Astrocyte (in vitro differentiated cells and primary cell): ENCODE measurements around the gene ZSWIM8. TPM values are rescaled to one million over a fixed set of nuclear protein-coding genes. Genes with fewer than 3 reads are reported as not detected.

ENCODE experiments used
- DNase-seq: peaks from one replicate; pipeline ENCODE4 v3.0.0-alpha.2; 2010; ENCODE audit warnings: low read depth
- FAIRE-seq: peaks from 2 replicates; lab custom pipeline; 2011; peaks lifted over from hg19 to GRCh38; lab: Jason Lieb, UNC
- H2AFZ ChIP-seq: 2 replicates; pipeline ENCODE4 v1.6.0; 2012; ENCODE audit warnings: low read depth, low read length, inconsistent platforms
- H3K27ac ChIP-seq: 2 replicates; pipeline ENCODE4 v1.5.1; 2011; ENCODE audit warnings: low read depth, low read length, inconsistent platforms
- H3K27me3 ChIP-seq: 2 replicates; pipeline ENCODE4 v1.6.0; 2011; ENCODE audit warnings: low read length, inconsistent platforms; ENCODE audit not compliant: insufficient read depth
- H3K36me3 ChIP-seq: 2 replicates; pipeline ENCODE4 v1.5.1; 2011; ENCODE audit warnings: low read length, inconsistent platforms; ENCODE audit not compliant: insufficient read depth
- H3K4me1 ChIP-seq: 2 replicates; pipeline ENCODE4 v1.5.1; 2011; ENCODE audit warnings: low read length, inconsistent platforms; ENCODE audit not compliant: insufficient read depth
- H3K4me2 ChIP-seq: 2 replicates; pipeline ENCODE4 v1.6.0; 2012; ENCODE audit warnings: low read length, inconsistent platforms
- H3K4me3 ChIP-seq: 2 replicates; pipeline ENCODE4 v1.5.1; 2011; ENCODE audit warnings: low read depth, mild to moderate bottlenecking, low read length, inconsistent platforms; ENCODE audit not compliant: insufficient read depth
- H3K79me2 ChIP-seq: 2 replicates; pipeline ENCODE4 v1.6.0; 2012; ENCODE audit warnings: mild to moderate bottlenecking, low read length, inconsistent platforms; ENCODE audit not compliant: insufficient read depth
- H3K9ac ChIP-seq: 2 replicates; pipeline ENCODE4 v1.6.0; 2012; ENCODE audit warnings: mild to moderate bottlenecking, low read length, inconsistent platforms
- H3K9me3 ChIP-seq: 2 replicates; pipeline ENCODE4 v1.5.1; 2012; ENCODE audit warnings: low read depth, mild to moderate bottlenecking, low read length, inconsistent platforms; ENCODE audit not compliant: insufficient read depth
- H4K20me1 ChIP-seq: 2 replicates; pipeline ENCODE4 v1.6.0; 2012; ENCODE audit warnings: low read length, inconsistent platforms; ENCODE audit not compliant: insufficient read depth
- H3K27ac Mint-ChIP-seq: one replicate; pipeline ENCODE4 v1.8.0; 2021; ENCODE audit warnings: mild to moderate bottlenecking, mixed read lengths; ENCODE audit not compliant: unreplicated experiment
- H3K27me3 Mint-ChIP-seq: one replicate; pipeline ENCODE4 v1.8.0; 2021; ENCODE audit warnings: low read depth, mixed read lengths; ENCODE audit not compliant: unreplicated experiment
- H3K36me3 Mint-ChIP-seq: one replicate; pipeline ENCODE4 v1.8.0; 2021; ENCODE audit warnings: low read depth, mixed read lengths; ENCODE audit not compliant: unreplicated experiment
- H3K4me1 Mint-ChIP-seq: one replicate; pipeline ENCODE4 v1.8.0; 2021; ENCODE audit warnings: low read depth, mixed read lengths; ENCODE audit not compliant: unreplicated experiment
- H3K4me3 Mint-ChIP-seq: one replicate; pipeline ENCODE4 v1.8.0; 2021; ENCODE audit warnings: mild to moderate bottlenecking, moderate library complexity, mixed read lengths; ENCODE audit not compliant: unreplicated experiment
- H3K9me3 Mint-ChIP-seq: one replicate; pipeline ENCODE4 v1.8.0; 2021; ENCODE audit warnings: mild to moderate bottlenecking, mixed read lengths; ENCODE audit not compliant: unreplicated experiment
- EZH2 ChIP-seq: IDR thresholded peaks from 2 replicates; pipeline ENCODE4 v1.6.1; 2012; ENCODE audit warnings: mild to moderate bottlenecking, low read length, inconsistent platforms; ENCODE audit not compliant: insufficient read depth
- total RNA-seq: library from RNA; stranded (reverse); gene quantifications from 2 replicates; pipeline ENCODE4 v1.2.1, GENCODE V29; 2021
- TF ChIP-seq, protein P1 (sequence below): IDR thresholded peaks from 2 replicates; pipeline ENCODE4 v1.5.1; 2011; ENCODE audit warnings: low read depth, mild to moderate bottlenecking, inconsistent platforms, low read length, moderate library complexity; ENCODE audit not compliant: insufficient read depth

The ZSWIM8 gene
- total RNA-seq, 1 donor from 2014 or later: 70.2 TPM

DNA sequence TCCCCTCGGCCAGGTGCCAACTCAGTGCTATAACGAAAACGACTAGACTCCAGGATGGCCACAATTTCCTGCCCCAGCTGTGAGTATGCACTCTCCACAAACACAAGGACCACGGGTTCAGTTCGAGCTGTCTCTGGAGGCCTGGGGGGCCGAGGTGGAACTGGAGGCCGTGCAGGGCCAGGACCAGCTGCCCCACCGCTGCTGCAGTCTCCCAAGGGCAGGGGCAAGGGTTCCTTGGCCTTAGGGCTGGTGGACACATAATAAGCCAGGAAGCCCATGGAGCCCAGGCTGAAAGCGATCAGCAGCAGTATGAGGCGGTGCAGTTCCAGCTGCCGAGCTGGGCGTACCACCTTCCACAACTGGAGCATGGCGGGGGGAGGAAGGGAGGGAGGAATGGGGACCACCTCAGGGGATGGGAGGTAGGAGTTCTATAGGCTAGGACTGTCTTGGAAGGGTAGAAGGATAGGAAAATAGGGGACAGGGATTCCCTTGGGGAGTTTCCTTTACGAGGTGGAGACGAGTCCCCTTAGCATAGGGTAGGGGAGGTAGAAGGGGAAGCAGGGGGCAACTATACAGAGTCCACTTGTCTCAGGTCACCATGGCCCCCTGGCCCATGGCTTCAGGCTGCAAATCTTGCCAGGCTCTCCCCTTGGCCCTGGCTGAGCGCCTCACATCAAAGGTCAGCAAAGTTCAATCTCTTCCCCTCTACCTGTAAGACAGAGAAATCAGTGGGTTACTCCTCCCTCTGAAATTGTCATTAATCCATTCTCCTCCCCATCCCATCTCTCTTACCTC is 22.8 kb downstream of the ZSWIM8 start:
- Mint-ChIP-seq H3K27me3 (no peaks in the 10 kb centered on the region), H3K4me3 (no peak overlapping the region), H3K27ac (no peak overlapping the region), H3K36me3 (peaks cover 34% of the 10 kb centered on the region), H3K9me3 (no peaks in the 10 kb centered on the region), H3K4me1 (peaks cover 19% of the 10 kb centered on the region)
- TF ChIP-seq, protein P1, sequence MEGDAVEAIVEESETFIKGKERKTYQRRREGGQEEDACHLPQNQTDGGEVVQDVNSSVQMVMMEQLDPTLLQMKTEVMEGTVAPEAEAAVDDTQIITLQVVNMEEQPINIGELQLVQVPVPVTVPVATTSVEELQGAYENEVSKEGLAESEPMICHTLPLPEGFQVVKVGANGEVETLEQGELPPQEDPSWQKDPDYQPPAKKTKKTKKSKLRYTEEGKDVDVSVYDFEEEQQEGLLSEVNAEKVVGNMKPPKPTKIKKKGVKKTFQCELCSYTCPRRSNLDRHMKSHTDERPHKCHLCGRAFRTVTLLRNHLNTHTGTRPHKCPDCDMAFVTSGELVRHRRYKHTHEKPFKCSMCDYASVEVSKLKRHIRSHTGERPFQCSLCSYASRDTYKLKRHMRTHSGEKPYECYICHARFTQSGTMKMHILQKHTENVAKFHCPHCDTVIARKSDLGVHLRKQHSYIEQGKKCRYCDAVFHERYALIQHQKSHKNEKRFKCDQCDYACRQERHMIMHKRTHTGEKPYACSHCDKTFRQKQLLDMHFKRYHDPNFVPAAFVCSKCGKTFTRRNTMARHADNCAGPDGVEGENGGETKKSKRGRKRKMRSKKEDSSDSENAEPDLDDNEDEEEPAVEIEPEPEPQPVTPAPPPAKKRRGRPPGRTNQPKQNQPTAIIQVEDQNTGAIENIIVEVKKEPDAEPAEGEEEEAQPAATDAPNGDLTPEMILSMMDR: no peak
- TF ChIP-seq EZH2: no peak
- no peak overlapping the region for H3K27ac ChIP-seq
- H3K4me1 ChIP-seq: peaks cover 6% of the 10 kb centered on the region
- DNase-seq (no peak), FAIRE-seq (no peak)
- H4K20me1 ChIP-seq: peaks cover 44% of the 10 kb centered on the region
- no peak overlapping the region for H3K4me2 ChIP-seq
- no peak overlapping the region for H3K9ac ChIP-seq
- no peak overlapping the region for H2AFZ ChIP-seq
- H3K79me2 ChIP-seq: peaks cover 17% of the 10 kb centered on the region
- H3K9me3 ChIP-seq: no peaks in the 10 kb centered on the region
- H3K4me3 ChIP-seq: no peak overlapping the region
- no peaks in the 10 kb centered on the region for H3K27me3 ChIP-seq
- peaks cover 22% of the 10 kb centered on the region for H3K36me3 ChIP-seq

DNA sequence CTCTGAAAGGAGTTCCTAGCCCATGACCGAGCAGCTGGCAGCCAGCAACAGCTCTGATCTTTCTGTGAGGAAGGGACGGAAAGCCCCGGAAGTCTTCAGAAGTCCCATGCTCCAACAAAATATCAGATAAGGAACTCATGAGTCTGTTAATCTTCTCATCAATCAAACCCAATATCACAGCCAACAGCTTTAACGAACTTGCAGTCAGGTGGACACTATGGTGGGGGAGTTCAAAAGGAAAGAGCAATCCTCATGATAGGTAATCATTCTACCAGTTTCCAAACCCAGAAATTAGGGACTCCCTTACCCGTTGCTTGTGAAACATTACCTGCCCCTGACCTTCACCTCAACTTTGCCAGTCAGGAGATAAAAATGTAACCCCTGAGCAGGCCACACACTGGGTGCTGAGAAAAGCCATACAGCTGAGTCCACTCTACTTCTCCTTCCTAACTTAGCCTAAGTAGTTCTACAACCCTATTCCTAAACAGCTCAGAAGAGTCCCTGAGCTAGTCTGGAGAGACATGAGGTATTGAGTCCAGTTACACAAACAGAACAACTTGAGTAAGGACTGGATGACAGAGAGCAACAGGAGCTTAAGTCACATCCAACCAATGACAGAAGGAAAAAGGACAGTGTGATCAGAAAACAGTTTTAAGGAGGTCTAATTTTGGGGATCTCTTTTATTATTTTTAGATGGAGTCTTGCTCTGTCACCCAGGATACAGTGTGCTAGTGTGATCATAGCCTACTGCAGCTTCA is 23.8 kb downstream of the ZSWIM8 start:
- FAIRE-seq (no peak), DNase-seq (no peak)
- Histone ChIP-seq H3K79me2 (peaks cover 17% of the 10 kb centered on the region), H3K27me3 (no peaks in the 10 kb centered on the region), H3K9me3 (no peaks in the 10 kb centered on the region), H3K4me3 (no peak overlapping the region), H3K36me3 (peaks cover 25% of the 10 kb centered on the region), H4K20me1 (peaks cover 36% of the 10 kb centered on the region), H3K4me1 (peaks cover 6% of the 10 kb centered on the region), H2AFZ (no peak overlapping the region), H3K9ac (no peak overlapping the region), H3K27ac (no peak overlapping the region), H3K4me2 (no peak overlapping the region)
- Mint-ChIP-seq H3K4me3 (peak overlapping the region; percentile 86), H3K4me1 (peaks cover 14% of the 10 kb centered on the region), H3K9me3 (no peaks in the 10 kb centered on the region), H3K27me3 (no peaks in the 10 kb centered on the region), H3K36me3 (peaks cover 31% of the 10 kb centered on the region), H3K27ac (peak overlapping the region; percentile 12)
- TF ChIP-seq, protein P1: no peak
- no peak for TF ChIP-seq EZH2

DNA sequence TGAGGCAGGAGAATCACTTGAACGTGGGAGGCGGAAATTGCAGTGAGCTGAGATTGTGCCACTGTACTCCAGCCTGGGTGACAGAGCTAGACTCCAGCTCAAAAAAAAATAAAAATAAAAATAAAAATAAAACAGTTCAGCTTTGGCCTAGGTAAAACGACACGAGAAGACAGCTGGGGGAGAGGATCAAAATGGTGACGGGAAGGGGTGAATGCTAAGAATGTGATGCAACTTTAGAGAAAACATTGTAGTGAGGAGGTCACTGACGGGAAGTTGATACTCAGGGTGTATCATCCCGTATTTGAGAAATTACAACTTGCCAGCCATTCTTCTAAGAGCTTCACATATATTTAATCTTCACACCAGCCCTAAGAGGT is 24.9 kb downstream of the ZSWIM8 start:
- H3K9me3 Mint-ChIP-seq: no peaks in the 10 kb centered on the region

More for the DNA sequence above, 24.9 kb downstream of the ZSWIM8 start:
- H3K4me3 ChIP-seq: peak overlapping the region; percentile 76
- H3K4me3 Mint-ChIP-seq: peak overlapping the region; percentile 86
- no peak for TF ChIP-seq EZH2
- TF ChIP-seq, protein P1: no peak
- H3K4me1 Mint-ChIP-seq: peaks cover 13% of the 10 kb centered on the region
- FAIRE-seq: no peak
- no peak overlapping the region for H3K27ac ChIP-seq
- peak overlapping the region; percentile 55 for H3K27ac Mint-ChIP-seq
- no peaks in the 10 kb centered on the region for H3K27me3 Mint-ChIP-seq
- no peak overlapping the region for H2AFZ ChIP-seq
- peak overlapping the region; percentile 83 for H3K4me2 ChIP-seq
- peak overlapping the region; percentile 92 for H3K9ac ChIP-seq
- H4K20me1 ChIP-seq: peaks cover 36% of the 10 kb centered on the region
- H3K36me3 Mint-ChIP-seq: peaks cover 31% of the 10 kb centered on the region
- no peaks in the 10 kb centered on the region for H3K27me3 ChIP-seq
- peaks cover 6% of the 10 kb centered on the region for H3K4me1 ChIP-seq
- peaks cover 17% of the 10 kb centered on the region for H3K79me2 ChIP-seq
- DNase-seq: no peak
- peaks cover 25% of the 10 kb centered on the region for H3K36me3 ChIP-seq
- no peaks in the 10 kb centered on the region for H3K9me3 ChIP-seq
